Liver (tissue), 3 donors: ENCODE data around the gene UCHL3.

Source experiments
- CTCF ChIP-seq: fragments of 150-350 bp; IDR thresholded peaks from 2 replicates; pipeline ENCODE4 v1.5.1; 2017; ENCODE audit warnings: improper control_type of control experiment, low read depth, low read length; ENCODE audit not compliant: missing input control
- EGR1 ChIP-seq, 2 donors: IDR thresholded peaks; 2 replicates each; pipeline ENCODE4 v1.6.1; 2016 to 2018; ENCODE audit warnings: antibody characterized with exemption in 2 of 2, low read depth in 2 of 2
- JUND ChIP-seq, 2 donors: IDR thresholded peaks; 2 replicates each; pipeline ENCODE4 v1.6.1; 2016; ENCODE audit warnings: antibody characterized with exemption in 2 of 2
- MAX ChIP-seq: IDR thresholded peaks from 2 replicates; pipeline ENCODE4 v1.6.1; 2016; ENCODE audit warnings: antibody characterized with exemption
- RAD21 ChIP-seq, 2 donors: IDR thresholded peaks; 2 replicates each; pipeline ENCODE4 v1.6.1; 2016; ENCODE audit warnings: antibody characterized with exemption in 2 of 2, mild to moderate bottlenecking in 2 of 2
- REST ChIP-seq: IDR thresholded peaks from 2 replicates; pipeline ENCODE4 v1.6.1; 2016; ENCODE audit warnings: antibody characterized with exemption, mild to moderate bottlenecking
- SP1 ChIP-seq: IDR thresholded peaks from 2 replicates; pipeline ENCODE4 v1.6.1; 2018; ENCODE audit warnings: antibody characterized with exemption, mild to moderate bottlenecking
- TAF1 ChIP-seq: conservative IDR thresholded peaks from 2 replicates; pipeline ENCODE4 v1.6.1; 2016; ENCODE audit warnings: antibody characterized with exemption, mild to moderate bottlenecking
- YY1 ChIP-seq: IDR thresholded peaks from 2 replicates; pipeline ENCODE4 v1.6.1; 2016; ENCODE audit warnings: antibody characterized with exemption, mild to moderate bottlenecking
- ZBTB33 ChIP-seq: IDR thresholded peaks from 2 replicates; pipeline ENCODE4 v1.6.1; 2016; ENCODE audit warnings: antibody characterized with exemption
- donor health status: healthy.
- donor health status: healthy.

- TF ChIP-seq TAF1, result no peak
- TF ChIP-seq CTCF, result no peak
- TF ChIP-seq MAX, result no peak
- TF ChIP-seq REST, result no peak
- TF ChIP-seq RAD21 (IDR thresholded peaks at IDR 0.05), result no peak
- TF ChIP-seq SP1, result no peak
- TF ChIP-seq EGR1 (IDR thresholded peaks at IDR 0.05; ENCODE audit: low read depth in 2 of 2), result no peak
- no peak for TF ChIP-seq JUND (IDR thresholded peaks at IDR 0.05)
- no peak for TF ChIP-seq YY1
- TF ChIP-seq ZBTB33, result no peak
These were observed 29.9 kb downstream of the UCHL3 start for GRCh38 chr13:75579529-75579928.
